NK-92 treated with Interleukin-12 subunit alpha and Interleukin-12 subunit beta, amount 100 ng/mL, for 24 hours (cell line): ENCODE data around the gene TMEM62.
A peak's percentile ranks its signal among the peaks of the same experiment; 100 is the strongest.
"Not testable (repeated sequence)": the region's sequence is repeated elsewhere in the genome, so short reads cannot be mapped to it uniquely, and the experiment has no call there.

Experiments used
- DNase-seq: peaks from one replicate; lab custom pipeline; 2025; lab: John Stamatoyannopoulos, UW

TMEM62 gene

GRCh38 chr15:43177147-43177546 is 43.8 kb downstream of the TMEM62 start:
- not testable (repeated sequence) for DNase-seq

GRCh38 chr15:43183270-43183669 is 49.9 kb downstream of the TMEM62 start:
- no peak for DNase-seq

- no peak for DNase-seq
These were observed 51.2 kb downstream of the TMEM62 start for GRCh38 chr15:43184407-43185124.

- peak; percentile 99 for DNase-seq
These were observed 52.0 kb downstream of the TMEM62 start, which contains the start of gene CCNDBP1 for GRCh38 chr15:43185157-43186002. CCNDBP1 (plus strand) TSS chr15:43185403; CDS start chr15:43185499, 96 bp downstream.

GRCh38 chr15:43186003-43186353 is 52.6 kb downstream of the TMEM62 start:
- DNase-seq: no peak

- DNase-seq: no peak
These were observed 54.3 kb downstream of the TMEM62 start for GRCh38 chr15:43187544-43188155.

GRCh38 chr15:43189296-43189695 is 55.9 kb downstream of the TMEM62 start:
- no peak for DNase-seq

GRCh38 chr15:43190178-43190577 is 56.8 kb downstream of the TMEM62 start:
- DNase-seq: no peak

- DNase-seq: no peak
These were observed 60.3 kb downstream of the TMEM62 start for GRCh38 chr15:43193710-43194109.

GRCh38 chr15:43194795-43195194 is 61.4 kb downstream of the TMEM62 start:
- DNase-seq: no peak

GRCh38 chr15:43196760-43197548 is 63.6 kb downstream of the TMEM62 start:
- no peak for DNase-seq

- not testable (repeated sequence) for DNase-seq
These were observed 64.4 kb downstream of the TMEM62 start for GRCh38 chr15:43197773-43198172.

GRCh38 chr15:43198556-43198955 is 65.2 kb downstream of the TMEM62 start:
- DNase-seq: not testable (repeated sequence)

- no peak for DNase-seq
These were observed 65.6 kb downstream of the TMEM62 start for GRCh38 chr15:43198992-43199391.

- DNase-seq: no peak
These were observed 66.6 kb downstream of the TMEM62 start for GRCh38 chr15:43199945-43200488.

GRCh38 chr15:43204016-43204901 is 70.9 kb downstream of the TMEM62 start:
- no peak for DNase-seq

GRCh38 chr15:43206054-43206453 is 72.7 kb downstream of the TMEM62 start:
- DNase-seq: no peak

- DNase-seq: no peak
These were observed 73.6 kb downstream of the TMEM62 start for GRCh38 chr15:43207024-43207423.

GRCh38 chr15:43208052-43209002 is 74.9 kb downstream of the TMEM62 start:
- no peak for DNase-seq
